GM23338 (cell line): ENCODE results near the gene EXOC6. TPM values are rescaled to one million over a fixed set of nuclear protein-coding genes. Genes with fewer than 3 reads are reported as not detected.

Source experiments
- ATAC-seq: fragments of 200-7000 bp; cut with Tn5 transposase; 3 replicates; pipeline ENCODE4 v1.9.1; 2020
- DNase-seq: peaks from one replicate; pipeline ENCODE4 v3.0.0-alpha.2; 2015; ENCODE audit warnings: low spot score
- H2AFZ ChIP-seq: fragments of 200-600 bp; sonication (generic); 2 replicates; pipeline ENCODE4 v1.8.0; 2016; ENCODE audit warnings: antibody characterized with exemption, mild to moderate bottlenecking, moderate library complexity
- H3F3A ChIP-seq: fragments of 200-600 bp; sonication (generic); replicated peaks from 2 replicates; pipeline ENCODE4 v1.8.0; 2017; ENCODE audit warnings: antibody characterized with exemption, mixed run types, low read depth
- H3K27ac ChIP-seq: fragments of 200-600 bp; sonication (generic); 2 replicates; pipeline ENCODE4 v1.6.1; 2016; ENCODE audit warnings: low read depth
- H3K27me3 ChIP-seq: fragments of 200-600 bp; sonication (generic); 2 replicates; pipeline ENCODE4 v1.8.0; 2016; ENCODE audit warnings: mild to moderate bottlenecking, mixed run types, moderate library complexity; ENCODE audit not compliant: insufficient read depth
- H3K36me3 ChIP-seq: fragments of 200-600 bp; sonication (generic); 2 replicates; pipeline ENCODE4 v1.8.0; 2016; ENCODE audit warnings: mild to moderate bottlenecking; ENCODE audit not compliant: insufficient read depth
- H3K4me1 ChIP-seq: fragments of 200-600 bp; sonication (generic); 2 replicates; pipeline ENCODE4 v1.8.0; 2016; ENCODE audit warnings: mild to moderate bottlenecking, moderate library complexity; ENCODE audit not compliant: insufficient read depth
- H3K4me2 ChIP-seq: fragments of 200-600 bp; sonication (generic); 2 replicates; pipeline ENCODE4 v1.7.1; 2017; ENCODE audit warnings: mixed run types
- H3K4me3 ChIP-seq: fragments of 200-600 bp; sonication (generic); 2 replicates; pipeline ENCODE4 v1.6.1; 2016; ENCODE audit warnings: mixed run types
- H3K79me2 ChIP-seq: fragments of 200-600 bp; sonication (generic); replicated peaks from 2 replicates; pipeline ENCODE4 v1.8.0; 2017; ENCODE audit warnings: mild to moderate bottlenecking; ENCODE audit not compliant: insufficient read depth
- H3K9me2 ChIP-seq: fragments of 200-600 bp; sonication (generic); 2 replicates; pipeline ENCODE4 v1.8.0; 2017; ENCODE audit not compliant: insufficient read depth
- H4K20me1 ChIP-seq: fragments of 200-600 bp; sonication (generic); replicated peaks from 2 replicates; pipeline ENCODE4 v1.8.0; 2017; ENCODE audit warnings: mild to moderate bottlenecking; ENCODE audit not compliant: insufficient read depth
- H3K27ac Mint-ChIP-seq: 2 replicates; pipeline ENCODE4 v1.8.0; 2020; ENCODE audit warnings: inconsistent platforms, mild to moderate bottlenecking, moderate library complexity, mixed read lengths
- H3K27me3 Mint-ChIP-seq: 3 replicates; pipeline ENCODE4 v1.8.0; 2022; ENCODE audit warnings: low read depth, mild to moderate bottlenecking, moderate library complexity, mixed read lengths, inconsistent platforms; ENCODE audit not compliant: insufficient read depth, poor library complexity
- H3K36me3 Mint-ChIP-seq: 3 replicates; pipeline ENCODE4 v1.8.0; 2021; ENCODE audit warnings: low read depth, mild to moderate bottlenecking, inconsistent platforms, moderate library complexity, mixed read lengths
- H3K4me1 Mint-ChIP-seq: 3 replicates; pipeline ENCODE4 v1.8.0; 2020; ENCODE audit warnings: mild to moderate bottlenecking, inconsistent platforms, mixed read lengths
- H3K4me3 Mint-ChIP-seq: 3 replicates; pipeline ENCODE4 v1.8.0; 2021; ENCODE audit warnings: moderate library complexity, mild to moderate bottlenecking, inconsistent platforms, mixed read lengths
- H3K9me3 Mint-ChIP-seq: 3 replicates; pipeline ENCODE4 v1.8.0; 2020; ENCODE audit warnings: moderate library complexity, mild to moderate bottlenecking, inconsistent platforms, mixed read lengths
- CREB1 ChIP-seq: fragments of 250-450 bp; sonication (Bioruptor Pico); IDR thresholded peaks from 2 replicates; pipeline ENCODE4 v1.5.0; 2020; ENCODE audit warnings: low read depth, mild to moderate bottlenecking, moderate library complexity
- CTCF ChIP-seq, 2 experiments: fragments of 200-600 bp in 1 of 2; sonication (generic) in 1 of 2; conservative IDR thresholded peaks; 2 replicates each; pipeline versions ENCODE4 v1.5.1 to v1.6.1; 2016 to 2017; ENCODE audit warnings: antibody characterized with exemption in 2 of 2, low read depth in 2 of 2, mild to moderate bottlenecking in 2 of 2, moderate library complexity in 1 of 2
- ETS1 ChIP-seq: IDR thresholded peaks from 2 replicates; pipeline ENCODE4 v1.6.1; 2016; ENCODE audit warnings: antibody characterized with exemption
- EZH2 ChIP-seq: fragments of 200-600 bp; sonication (generic); IDR thresholded peaks from one replicate; pipeline ENCODE4 v1.8.0; 2017; ENCODE audit warnings: antibody characterized with exemption, mild to moderate bottlenecking, low read depth; ENCODE audit not compliant: unreplicated experiment
- EZH2phosphoT487 ChIP-seq: fragments of 200-600 bp; sonication (generic); IDR thresholded peaks from one replicate; pipeline ENCODE4 v1.8.1; 2018; ENCODE audit warnings: antibody characterized with exemption; ENCODE audit not compliant: unreplicated experiment
- NANOG ChIP-seq: IDR thresholded peaks from 2 replicates; pipeline ENCODE4 v1.6.1; 2016; ENCODE audit warnings: antibody characterized with exemption, borderline replicate concordance
- POLR2AphosphoS5 ChIP-seq: IDR thresholded peaks from 2 replicates; pipeline ENCODE4 v1.6.1; 2016; ENCODE audit warnings: antibody characterized with exemption, low read depth
- REST ChIP-seq: IDR thresholded peaks from one replicate; pipeline ENCODE4 v1.6.1; 2018; ENCODE audit warnings: antibody characterized with exemption; ENCODE audit not compliant: unreplicated experiment
- STAT1 ChIP-seq: IDR thresholded peaks from one replicate; pipeline ENCODE4 v1.6.1; 2016; ENCODE audit warnings: antibody characterized with exemption; ENCODE audit not compliant: unreplicated experiment
- ZNF331 ChIP-seq: fragments of 250-450 bp; sonication (Bioruptor Pico); IDR thresholded peaks from 2 replicates; pipeline ENCODE4 v1.5.0; 2020; ENCODE audit warnings: low read depth, mild to moderate bottlenecking, moderate library complexity
- polyA plus RNA-seq: library from polyadenylated mRNA; unstranded; fragments of >200 nt; fragmentation: Nextera tagmentation; extraction: Ambion mirVana; gene quantifications from 2 replicates; pipeline ENCODE4 v1.2.1, GENCODE V29; 2016
- total RNA-seq: library from RNA; depleted of rRNA; stranded (reverse); fragments of >200 nt; shearing (Covaris generic); gene quantifications from 2 replicates; pipeline ENCODE4 v1.2.3, GENCODE V29; 2014

The EXOC6 gene
- total and polyA plus RNA-seq, 2 experiments from 2014 or later: 5.0 to 6.0 TPM

- no peak for ATAC-seq
- Histone ChIP-seq H3F3A (peaks cover 21% of the 10 kb centered on the region), H3K27me3 (peaks cover 100% of the 10 kb centered on the region), H3K4me2 (peak overlapping the region; percentile 60; the same call in 1 of the 2 replicates), H3K4me1 (peaks cover 44% of the 10 kb centered on the region), H3K36me3 (no peaks in the 10 kb centered on the region), H3K27ac (no peak overlapping the region), H3K4me3 (no peak overlapping the region), H2AFZ (no peak overlapping the region), H3K9me2 (no peaks in the 10 kb centered on the region), H3K79me2 (no peaks in the 10 kb centered on the region), H4K20me1 (peaks cover 15% of the 10 kb centered on the region)
- Mint-ChIP-seq H3K9me3 (peaks cover 4% of the 10 kb centered on the region; the same call in 2 of the 3 replicates), H3K4me3 (peak overlapping the region; percentile 50), H3K36me3 (no peaks in the 10 kb centered on the region; the same call in 2 of the 3 replicates), H3K27me3 (peaks cover 99% of the 10 kb centered on the region), H3K27ac (no peak overlapping the region), H3K4me1 (peaks cover 44% of the 10 kb centered on the region)
- TF ChIP-seq EZH2phosphoT487 (peak; percentile 1), ZNF331 (CRISPR knock-in tag) (no peak), ETS1 (no peak)
- no peak for DNase-seq
Measured at GRCh38 chr10:93070378-93071176, 222.3 kb downstream of the EXOC6 start.

GRCh38 chr10:93071177-93071472, 222.8 kb downstream of the EXOC6 start:
- Histone ChIP-seq H3K27me3 (peaks cover 100% of the 10 kb centered on the region), H3K27ac (no peak overlapping the region), H2AFZ (no peak overlapping the region), H3K9me2 (no peaks in the 10 kb centered on the region), H3K79me2 (no peaks in the 10 kb centered on the region), H3K36me3 (no peaks in the 10 kb centered on the region), H3K4me2 (peak overlapping the region; percentile 60; the same call in 1 of the 2 replicates), H3K4me3 (no peak overlapping the region), H3K4me1 (peaks cover 48% of the 10 kb centered on the region), H4K20me1 (peaks cover 14% of the 10 kb centered on the region), H3F3A (peaks cover 19% of the 10 kb centered on the region; the same call in 1 of the 2 replicates)
- Mint-ChIP-seq H3K36me3 (no peaks in the 10 kb centered on the region; the same call in 2 of the 3 replicates), H3K27ac (no peak overlapping the region), H3K27me3 (peaks cover 100% of the 10 kb centered on the region), H3K4me3 (peak overlapping the region; percentile 50), H3K4me1 (peaks cover 48% of the 10 kb centered on the region), H3K9me3 (peaks cover 4% of the 10 kb centered on the region; the same call in 2 of the 3 replicates)
- no peak for DNase-seq
- ATAC-seq: no peak
- TF ChIP-seq NANOG (no peak), EZH2phosphoT487 (peak; percentile 12), EZH2 (peak; percentile 62), STAT1 (no peak)

GRCh38 chr10:93071674-93072224, 223.4 kb downstream of the EXOC6 start:
- Histone ChIP-seq H2AFZ (peak overlapping the region; percentile 66; the same call in 1 of the 2 replicates), H3K27me3 (peaks cover 100% of the 10 kb centered on the region), H3K9me2 (no peaks in the 10 kb centered on the region), H3K4me3 (peak overlapping the region; percentile 70), H4K20me1 (peaks cover 14% of the 10 kb centered on the region), H3K4me1 (peaks cover 54% of the 10 kb centered on the region), H3K27ac (no peak overlapping the region), H3F3A (peaks cover 19% of the 10 kb centered on the region; the same call in 1 of the 2 replicates), H3K79me2 (no peaks in the 10 kb centered on the region), H3K36me3 (no peaks in the 10 kb centered on the region), H3K4me2 (peak overlapping the region; percentile 88)
- Mint-ChIP-seq H3K27ac (no peak overlapping the region), H3K27me3 (peaks cover 100% of the 10 kb centered on the region), H3K4me3 (peak overlapping the region; percentile 66), H3K9me3 (peaks cover 4% of the 10 kb centered on the region; the same call in 2 of the 3 replicates), H3K36me3 (no peaks in the 10 kb centered on the region; the same call in 2 of the 3 replicates), H3K4me1 (peaks cover 53% of the 10 kb centered on the region)
- TF ChIP-seq REST: peak; percentile 42
- TF ChIP-seq POLR2AphosphoS5: no peak
- TF ChIP-seq EZH2phosphoT487: peak; percentile 67
- TF ChIP-seq CREB1 (CRISPR knock-in tag): no peak
- peak; percentile 16 to 38; a peak in 1 of 4 replicates for TF ChIP-seq CTCF (conservative IDR thresholded peaks at IDR 0.05; ENCODE audit: low read depth in 2 of 2)
- TF ChIP-seq EZH2: no peak
- TF ChIP-seq STAT1: no peak
- ATAC-seq (peak; percentile 3), DNase-seq (peak; percentile 86)
